ENCODE data around the gene ZFYVE1.

The ZFYVE1 gene

DNA sequence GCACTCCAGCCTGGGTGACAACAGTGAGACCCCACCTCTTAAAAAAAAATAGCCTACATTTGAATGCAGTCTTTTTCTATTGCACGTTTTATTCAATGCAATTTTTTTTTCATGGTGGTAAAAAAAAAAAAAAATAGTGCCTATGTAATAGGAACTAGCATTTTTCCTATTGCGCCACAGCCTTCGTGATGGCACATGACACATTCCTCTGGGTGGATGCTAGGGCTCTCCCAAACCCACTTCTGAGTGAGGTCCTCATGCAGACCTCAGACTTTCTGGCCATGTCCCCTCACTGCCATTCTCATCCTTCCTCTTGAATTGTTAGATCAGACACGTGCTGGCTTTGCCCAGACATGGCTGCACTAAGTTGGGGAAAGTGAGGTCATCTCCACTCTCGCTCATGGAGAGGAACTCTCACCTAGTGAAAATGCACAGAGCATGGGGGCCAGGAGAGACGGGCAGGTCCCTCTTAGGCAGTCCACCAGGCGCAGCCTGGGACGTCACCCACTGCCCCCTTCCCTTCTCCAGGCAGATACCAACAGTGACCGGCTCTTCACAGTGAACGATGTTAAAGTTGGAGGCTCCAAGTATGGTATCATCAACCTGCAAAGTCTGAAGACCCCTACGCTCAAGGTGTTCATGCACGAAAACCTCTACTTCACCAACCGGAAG is 81.4 kb downstream of the ZFYVE1 start:
- Histone ChIP-seq H3K27ac (ENCODE audit: low read length) (no peak overlapping the region), H3F3A (ENCODE audit: insufficient read depth, low read length) (no peaks in the 10 kb centered on the region), H3K27me3 (replicated peaks; ENCODE audit: insufficient read depth, low read length) (no peaks in the 10 kb centered on the region), H3K4me2 (ENCODE audit: low read depth, low read length) (no peak overlapping the region), H2AFZ (ENCODE audit: low read length) (no peak overlapping the region), H3K36me3 (replicated peaks; ENCODE audit: insufficient read depth, low read length) (no peaks in the 10 kb centered on the region), H3K4me3 (ENCODE audit: low read length) (no peak overlapping the region), H3K9me3 (replicated peaks; ENCODE audit: insufficient read depth, low read length) (no peaks in the 10 kb centered on the region), H3K4me1 (ENCODE audit: low read length) (no peaks in the 10 kb centered on the region), H3K9me2 (replicated peaks; ENCODE audit: insufficient read depth, low read length) (no peaks in the 10 kb centered on the region), H3K9ac (ENCODE audit: low read length) (no peak overlapping the region), H4K20me1 (ENCODE audit: insufficient read depth, low read length) (no peaks in the 10 kb centered on the region), H3K79me2 (ENCODE audit: low read length) (no peaks in the 10 kb centered on the region)
- no peak for TF ChIP-seq CTCF (IDR thresholded peaks at IDR 0.05; ENCODE audit: low read length)
- no peak for TF ChIP-seq EZH2phosphoT487 (IDR thresholded peaks at IDR 0.05; ENCODE audit: low read length)
- TF ChIP-seq EZH2 (optimal IDR thresholded peaks at IDR 0.05; ENCODE audit: low read depth, low read length): no peak
- DNase-seq: no peak

DNA sequence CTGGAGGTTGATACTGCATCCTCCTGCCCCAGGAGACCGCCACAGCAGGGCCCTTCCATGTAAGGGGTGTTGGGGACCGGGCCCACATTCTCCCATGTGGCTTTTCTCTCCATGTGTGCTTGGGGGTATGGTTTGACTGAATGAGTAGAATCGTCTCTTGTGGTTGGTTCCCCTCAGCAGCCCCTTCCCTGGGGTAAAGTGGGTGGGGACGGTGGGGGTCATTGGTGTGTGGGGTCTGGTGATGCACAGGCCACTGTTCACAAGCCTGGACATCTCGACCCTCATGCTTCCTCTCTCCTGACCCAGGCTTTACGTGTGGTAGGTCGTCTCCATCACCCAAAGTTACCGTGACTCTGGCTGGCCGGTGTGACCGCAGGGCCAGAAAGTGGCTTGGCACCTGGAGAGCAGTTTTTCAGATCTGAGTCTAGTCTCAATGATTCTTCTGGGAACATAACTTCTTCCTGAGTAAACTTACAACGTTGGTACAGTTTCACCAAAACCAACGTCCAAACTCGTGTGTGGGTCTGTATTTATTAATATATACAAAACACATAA is 83.0 kb downstream of the ZFYVE1 start:
- no peak for TF ChIP-seq CTCF (IDR thresholded peaks at IDR 0.05; ENCODE audit: low read length)
- TF ChIP-seq EZH2 (optimal IDR thresholded peaks at IDR 0.05; ENCODE audit: low read depth, low read length): no peak
- TF ChIP-seq EZH2phosphoT487 (IDR thresholded peaks at IDR 0.05; ENCODE audit: low read length): no peak
- Histone ChIP-seq H3K9me2 (replicated peaks; ENCODE audit: insufficient read depth, low read length) (no peaks in the 10 kb centered on the region), H3K9me3 (replicated peaks; ENCODE audit: insufficient read depth, low read length) (no peaks in the 10 kb centered on the region), H3K4me1 (ENCODE audit: low read length) (no peaks in the 10 kb centered on the region), H3K9ac (ENCODE audit: low read length) (no peak overlapping the region), H3K79me2 (ENCODE audit: low read length) (no peaks in the 10 kb centered on the region), H3K36me3 (replicated peaks; ENCODE audit: insufficient read depth, low read length) (no peaks in the 10 kb centered on the region), H3K27ac (ENCODE audit: low read length) (no peak overlapping the region), H3F3A (ENCODE audit: insufficient read depth, low read length) (no peaks in the 10 kb centered on the region), H3K4me2 (ENCODE audit: low read depth, low read length) (no peak overlapping the region), H2AFZ (ENCODE audit: low read length) (no peak overlapping the region), H4K20me1 (ENCODE audit: insufficient read depth, low read length) (no peaks in the 10 kb centered on the region), H3K27me3 (replicated peaks; ENCODE audit: insufficient read depth, low read length) (no peaks in the 10 kb centered on the region), H3K4me3 (ENCODE audit: low read length) (no peak overlapping the region)
- no peak for DNase-seq

DNA sequence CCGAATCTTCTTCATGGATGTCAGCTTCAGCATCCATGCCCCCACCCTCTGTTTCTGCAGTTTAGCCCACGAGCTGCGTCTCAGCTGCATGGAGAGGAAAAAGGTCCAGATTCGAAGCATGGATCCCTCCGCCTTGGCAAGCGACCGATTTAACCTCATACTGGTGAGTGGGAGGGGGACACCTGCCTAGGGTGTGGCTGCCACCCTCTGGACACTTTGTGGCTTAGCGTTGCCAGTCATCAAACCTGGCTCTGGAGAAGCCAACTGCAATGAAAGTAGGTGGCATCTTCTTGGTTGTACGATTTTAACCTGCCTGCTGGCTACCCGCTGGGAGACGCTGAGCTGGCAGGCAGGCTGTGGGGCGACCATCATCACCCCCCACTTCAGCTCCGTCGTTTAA is 84.0 kb downstream of the ZFYVE1 start:
- Histone ChIP-seq H3K27ac (ENCODE audit: low read length) (no peak overlapping the region), H3K27me3 (replicated peaks; ENCODE audit: insufficient read depth, low read length) (no peaks in the 10 kb centered on the region), H3K4me1 (ENCODE audit: low read length) (no peaks in the 10 kb centered on the region), H3F3A (ENCODE audit: insufficient read depth, low read length) (no peaks in the 10 kb centered on the region), H3K4me3 (ENCODE audit: low read length) (no peak overlapping the region), H3K9me2 (replicated peaks; ENCODE audit: insufficient read depth, low read length) (no peaks in the 10 kb centered on the region), H3K36me3 (replicated peaks; ENCODE audit: insufficient read depth, low read length) (no peaks in the 10 kb centered on the region), H3K9ac (ENCODE audit: low read length) (no peak overlapping the region), H4K20me1 (ENCODE audit: insufficient read depth, low read length) (no peaks in the 10 kb centered on the region), H3K79me2 (ENCODE audit: low read length) (no peaks in the 10 kb centered on the region), H3K9me3 (replicated peaks; ENCODE audit: insufficient read depth, low read length) (no peaks in the 10 kb centered on the region), H2AFZ (ENCODE audit: low read length) (no peak overlapping the region), H3K4me2 (ENCODE audit: low read depth, low read length) (no peak overlapping the region)
- TF ChIP-seq CTCF (IDR thresholded peaks at IDR 0.05; ENCODE audit: low read length) (no peak), EZH2 (optimal IDR thresholded peaks at IDR 0.05; ENCODE audit: low read depth, low read length) (no peak)
- DNase-seq: no peak
